Left lung (tissue), 10 donors: ENCODE data around the gene DLL3. TPM values are rescaled to one million over a fixed set of nuclear protein-coding genes. Genes with fewer than 3 reads are reported as not detected.
A peak's percentile ranks its signal among the peaks of the same experiment; 100 is the strongest.

Experiments
- ATAC-seq: fragments of 200-7000 bp; cut with Tn5 transposase; one replicate; pipeline ENCODE4 v1.9.1; 2020; ENCODE audit warnings: moderate library complexity
- DNase-seq, 4 donors: peaks; one replicate each; pipeline ENCODE4 v3.0.0-alpha.2; 2013 to 2020
- H3K27ac ChIP-seq, 2 donors: fragments of 200-600 bp; sonication (generic) in 1 of 2; one replicate each; pipeline versions ENCODE4 v1.5.0 to v1.8.0; 2020 to 2021
- H3K27me3 ChIP-seq, 2 donors: fragments of 200-600 bp; sonication (generic) in 1 of 2; one replicate each; pipeline versions ENCODE4 v1.5.0 to v1.8.0; 2020 to 2021
- H3K36me3 ChIP-seq, 2 donors: fragments of 200-600 bp; sonication (generic) in 1 of 2; one replicate each; pipeline versions ENCODE4 v1.5.0 to v1.8.0; 2020 to 2021
- H3K4me1 ChIP-seq, 2 donors: fragments of 200-600 bp; one replicate each; pipeline ENCODE4 v1.8.0; 2021
- H3K4me3 ChIP-seq, 2 donors: fragments of 200-600 bp; sonication (generic) in 1 of 2; one replicate each; pipeline versions ENCODE4 v1.5.0 to v1.8.0; 2020 to 2021; ENCODE audit warnings: mild to moderate bottlenecking in 1 of 2
- H3K9me3 ChIP-seq, 2 donors: fragments of 200-600 bp; sonication (generic) in 1 of 2; one replicate each; pipeline versions ENCODE4 v1.5.0 to v1.8.0; 2020 to 2021
- intact Hi-C, 2 donors: fragments of 100-400 bp; cut with DNase I; formaldehyde crosslinking; loops; one replicate each; pipeline versions ENCODE4 v1.11.2 to v1.14.2; 2022
- polyA plus RNA-seq, 6 donors: library from polyadenylated mRNA; unstranded; fragments of 120-200 nt; gene quantifications; one replicate each; pipeline ENCODE4 v1.2.1, GENCODE V29; 2013; ENCODE audit not compliant: insufficient read length in 6 of 6
- total RNA-seq, 2 donors: library from RNA; stranded (reverse); fragmentation: NEBNext Ultra II Directional; extraction: Animal tissue kit (Norgen Biotek cat#: 25700); gene quantifications; one replicate each; pipeline ENCODE4 v1.2.1, GENCODE V29; 2021
- TF ChIP-seq, protein P1 (sequence below), 2 donors: fragments of 200-600 bp; sonication (generic) in 1 of 2; IDR thresholded peaks; one replicate each; pipeline versions ENCODE4 v1.5.0 to v1.8.0; 2021; ENCODE audit warnings: antibody characterized with exemption in 2 of 2
- donor health status: DM: no; HTN: yes; CAD: no.
- donor health status: DM: no; HTN: no; CAD: no.

DLL3 gene
- total and polyA plus RNA-seq, 8 donors = 0.12 to 0.80 (median 0.31) TPM; not detected in 1

DNA sequence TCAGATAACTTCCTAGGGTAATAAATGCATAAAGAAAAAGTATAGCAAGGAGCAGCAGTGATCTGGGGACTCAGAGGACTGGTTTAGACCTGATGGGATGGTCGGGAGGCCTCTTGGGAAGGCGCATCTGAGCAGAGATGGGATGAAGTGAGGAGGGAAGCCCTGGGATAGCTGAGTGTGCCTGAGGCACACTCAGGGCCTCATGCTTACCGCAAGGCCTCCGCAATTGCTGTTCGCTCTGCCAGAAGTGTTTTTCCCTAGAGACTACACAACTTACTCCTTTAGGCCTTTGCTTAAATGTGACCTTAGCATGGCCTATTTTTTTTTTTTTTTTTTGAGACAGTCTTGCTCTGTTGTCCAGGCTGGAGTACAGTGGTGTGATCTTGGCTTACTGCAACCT lies 4.1 kb upstream of the DLL3 start:
- Histone ChIP-seq H3K36me3 (peaks cover 0 to 21% of the 10 kb centered on the region in 2 donors), H3K4me1 (peaks cover 8 to 16% of the 10 kb centered on the region in 2 donors), H3K9me3 (no peaks in the 10 kb centered on the region), H3K27me3 (peaks cover 31 to 48% of the 10 kb centered on the region in 2 donors), H3K4me3 (no peak overlapping the region), H3K27ac (no peak overlapping the region)
- intact Hi-C loops = no loop called here
- no peak for ATAC-seq
- DNase-seq = peak in 1 of 4 donors; percentile 3
- TF ChIP-seq, protein P1, sequence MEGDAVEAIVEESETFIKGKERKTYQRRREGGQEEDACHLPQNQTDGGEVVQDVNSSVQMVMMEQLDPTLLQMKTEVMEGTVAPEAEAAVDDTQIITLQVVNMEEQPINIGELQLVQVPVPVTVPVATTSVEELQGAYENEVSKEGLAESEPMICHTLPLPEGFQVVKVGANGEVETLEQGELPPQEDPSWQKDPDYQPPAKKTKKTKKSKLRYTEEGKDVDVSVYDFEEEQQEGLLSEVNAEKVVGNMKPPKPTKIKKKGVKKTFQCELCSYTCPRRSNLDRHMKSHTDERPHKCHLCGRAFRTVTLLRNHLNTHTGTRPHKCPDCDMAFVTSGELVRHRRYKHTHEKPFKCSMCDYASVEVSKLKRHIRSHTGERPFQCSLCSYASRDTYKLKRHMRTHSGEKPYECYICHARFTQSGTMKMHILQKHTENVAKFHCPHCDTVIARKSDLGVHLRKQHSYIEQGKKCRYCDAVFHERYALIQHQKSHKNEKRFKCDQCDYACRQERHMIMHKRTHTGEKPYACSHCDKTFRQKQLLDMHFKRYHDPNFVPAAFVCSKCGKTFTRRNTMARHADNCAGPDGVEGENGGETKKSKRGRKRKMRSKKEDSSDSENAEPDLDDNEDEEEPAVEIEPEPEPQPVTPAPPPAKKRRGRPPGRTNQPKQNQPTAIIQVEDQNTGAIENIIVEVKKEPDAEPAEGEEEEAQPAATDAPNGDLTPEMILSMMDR (IDR thresholded peaks at IDR 0.05) = no peak

GRCh38 chr19:39496063-39496462 lies 2.7 kb upstream of the DLL3 start:
- DNase-seq = no peak
- H3K27me3 ChIP-seq = peaks cover 44 to 62% of the 10 kb centered on the region in 2 donors
- H3K4me1 ChIP-seq = peaks cover 8 to 16% of the 10 kb centered on the region in 2 donors
- H3K27ac ChIP-seq = no peak overlapping the region
- intact Hi-C loops = no loop called here
- TF ChIP-seq, protein P1 (IDR thresholded peaks at IDR 0.05) = no peak
- H3K4me3 ChIP-seq = no peak overlapping the region
- no peaks in the 10 kb centered on the region for H3K9me3 ChIP-seq
- no peak for ATAC-seq
- H3K36me3 ChIP-seq = peaks cover 0 to 7% of the 10 kb centered on the region in 2 donors

DNA sequence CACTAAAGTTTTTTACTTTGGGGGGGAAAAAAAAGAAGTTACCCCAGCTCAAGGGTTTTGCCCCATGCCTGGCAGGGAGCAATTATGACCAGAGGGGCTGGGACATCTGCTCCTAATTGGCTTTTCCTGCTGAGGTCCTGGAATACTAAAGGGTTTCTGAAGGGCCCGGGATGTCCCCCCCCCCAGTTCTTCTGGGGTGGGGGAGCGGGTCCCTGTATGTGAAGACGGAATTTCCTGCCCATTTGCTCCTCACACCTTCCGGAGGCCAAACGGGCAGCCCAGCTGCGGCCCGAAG lies 1.1 kb upstream of the DLL3 start:
- H3K36me3 ChIP-seq = no peaks in the 10 kb centered on the region
- no peaks in the 10 kb centered on the region for H3K9me3 ChIP-seq
- no peak overlapping the region for H3K27ac ChIP-seq
- no peak for ATAC-seq
- H3K4me1 ChIP-seq = peaks cover 8 to 18% of the 10 kb centered on the region in 2 donors
- H3K27me3 ChIP-seq = peaks cover 45 to 78% of the 10 kb centered on the region in 2 donors
- H3K4me3 ChIP-seq = no peak overlapping the region
- DNase-seq = peak in 1 of 4 donors; percentile 3
- intact Hi-C loops = no loop called here
- TF ChIP-seq, protein P1 (IDR thresholded peaks at IDR 0.05) = no peak

DNA sequence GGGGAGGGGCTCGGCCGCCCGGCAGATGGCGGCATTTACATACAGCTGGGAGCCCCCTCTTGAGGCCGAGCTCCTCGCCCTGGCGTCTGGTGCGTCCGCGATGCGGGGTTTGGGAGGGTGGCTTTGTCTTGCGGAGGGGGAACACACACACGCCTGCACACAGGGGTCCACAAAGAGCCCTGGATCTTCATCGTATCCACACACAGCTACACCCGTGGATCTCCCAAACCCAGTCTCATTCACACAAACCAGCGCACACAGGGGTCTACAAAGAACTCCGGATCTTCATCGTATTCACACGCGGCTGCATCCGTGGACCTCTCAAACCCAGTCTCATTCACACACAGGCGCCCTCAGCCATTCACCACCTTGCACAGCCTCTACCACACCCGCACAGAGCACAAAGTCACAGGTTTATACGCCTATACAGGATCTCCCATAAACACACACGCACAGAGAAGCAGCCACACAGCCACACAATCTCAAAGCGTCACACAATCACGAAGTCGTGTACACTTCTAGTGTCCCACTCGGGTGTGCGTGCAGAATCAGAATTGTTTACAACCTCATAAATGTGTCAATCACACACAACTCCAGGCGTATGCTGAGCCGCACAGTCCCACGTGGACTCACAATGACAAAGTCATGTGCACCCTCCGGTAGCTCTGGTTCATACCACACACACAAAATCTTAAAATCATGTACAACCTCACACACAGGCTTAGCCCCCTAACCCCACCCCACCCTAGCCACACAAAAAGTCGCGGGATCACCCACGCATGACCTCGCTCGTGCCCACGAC lies 550 bp upstream of the DLL3 start:
- ATAC-seq = peak; percentile 48
- H3K36me3 ChIP-seq = no peaks in the 10 kb centered on the region
- no peak overlapping the region for H3K27ac ChIP-seq
- H3K27me3 ChIP-seq = peaks cover 45 to 83% of the 10 kb centered on the region in 2 donors
- TF ChIP-seq, protein P1 (IDR thresholded peaks at IDR 0.05) = no peak
- intact Hi-C loops = no loop called here
- DNase-seq = peak in 2 of 4 donors; percentile 64 to 74
- H3K4me3 ChIP-seq = no peak overlapping the region
- peaks cover 8 to 23% of the 10 kb centered on the region in 2 donors for H3K4me1 ChIP-seq
- no peaks in the 10 kb centered on the region for H3K9me3 ChIP-seq

DNA sequence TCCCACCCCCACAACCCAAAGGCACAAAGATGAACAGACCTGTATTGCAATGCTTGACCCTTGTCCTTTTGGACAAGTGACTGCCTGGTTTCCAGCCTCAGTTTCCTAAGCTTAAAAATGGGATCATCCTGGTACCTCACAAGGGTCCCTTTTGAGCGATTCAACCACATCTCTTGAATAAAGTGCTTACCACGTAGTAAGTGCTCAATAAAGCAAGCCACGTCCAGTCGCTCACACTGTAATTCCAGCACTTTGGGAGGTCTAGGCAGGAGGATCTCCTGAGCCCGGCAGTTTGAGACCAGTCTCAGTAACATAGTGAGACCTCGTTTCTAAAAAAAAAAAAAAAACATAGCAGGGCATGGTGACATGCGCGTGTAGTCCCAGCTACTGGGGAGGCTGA lies 1.2 kb downstream of the DLL3 start:
- peaks cover 51 to 100% of the 10 kb centered on the region in 2 donors for H3K27me3 ChIP-seq
- H3K36me3 ChIP-seq = no peaks in the 10 kb centered on the region
- ATAC-seq (no peak), DNase-seq (no peak)
- no peak overlapping the region for H3K27ac ChIP-seq
- intact Hi-C loops = no loop called here
- TF ChIP-seq, protein P1 (IDR thresholded peaks at IDR 0.05) = no peak
- peaks cover 8 to 24% of the 10 kb centered on the region in 2 donors for H3K4me1 ChIP-seq
- H3K9me3 ChIP-seq = no peaks in the 10 kb centered on the region
- H3K4me3 ChIP-seq = no peak overlapping the region
